ENCODE data around the gene OVCH1.
"Not testable (repeated sequence)": the region's sequence is repeated elsewhere in the genome, so short reads cannot be mapped to it uniquely, and the experiment has no call there.

The OVCH1 gene

GRCh38 chr12:29403991-29404390 lies 93.5 kb downstream of the OVCH1 start:
- Histone ChIP-seq H3K27me3 (ENCODE audit: low read depth, low read length) (no peaks in the 10 kb centered on the region), H3K9me3 (ENCODE audit: control insufficient read depth in 1 of 2, low read length in 2 of 2) (no peaks in the 10 kb centered on the region), H3K4me1 (ENCODE audit: control insufficient read depth in 1 of 2, insufficient read depth in 2 of 2, low read length in 2 of 2) (no peaks in the 10 kb centered on the region), H3K27ac (ENCODE audit: low read length) (no peak overlapping the region), H3K4me3 (ENCODE audit: low read depth in 1 of 2, low read length in 2 of 2) (no peak overlapping the region), H3K36me3 (ENCODE audit: control insufficient read depth in 1 of 2, insufficient read depth in 2 of 2, low read length in 2 of 2) (no peaks in the 10 kb centered on the region)

- no peak overlapping the region for H3K27ac ChIP-seq (ENCODE audit: low read length)
- no peaks in the 10 kb centered on the region for H3K4me1 ChIP-seq (ENCODE audit: control insufficient read depth in 1 of 2, insufficient read depth in 2 of 2, low read length in 2 of 2)
- no peak overlapping the region for H3K4me3 ChIP-seq (ENCODE audit: low read depth in 1 of 2, low read length in 2 of 2)
- H3K36me3 ChIP-seq (ENCODE audit: control insufficient read depth in 1 of 2, insufficient read depth in 2 of 2, low read length in 2 of 2): no peaks in the 10 kb centered on the region
- H3K27me3 ChIP-seq (ENCODE audit: low read depth, low read length): no peaks in the 10 kb centered on the region
- H3K9me3 ChIP-seq (ENCODE audit: control insufficient read depth in 1 of 2, low read length in 2 of 2): no peaks in the 10 kb centered on the region
Measured at GRCh38 chr12:29402437-29402836, 95.0 kb downstream of the OVCH1 start.

GRCh38 chr12:29398495-29398894 lies 99.0 kb downstream of the OVCH1 start:
- Histone ChIP-seq H3K4me3 (ENCODE audit: low read depth in 1 of 2, low read length in 2 of 2) (no peak overlapping the region), H3K27ac (ENCODE audit: low read length) (no peak overlapping the region), H3K4me1 (ENCODE audit: control insufficient read depth in 1 of 2, insufficient read depth in 2 of 2, low read length in 2 of 2) (no peaks in the 10 kb centered on the region), H3K27me3 (ENCODE audit: low read depth, low read length) (no peaks in the 10 kb centered on the region), H3K9me3 (ENCODE audit: control insufficient read depth in 1 of 2, low read length in 2 of 2) (no peaks in the 10 kb centered on the region), H3K36me3 (ENCODE audit: control insufficient read depth in 1 of 2, insufficient read depth in 2 of 2, low read length in 2 of 2) (no peaks in the 10 kb centered on the region)

GRCh38 chr12:29396774-29397173 lies 100.7 kb downstream of the OVCH1 start:
- Histone ChIP-seq H3K27me3 (ENCODE audit: low read depth, low read length) (no peaks in the 10 kb centered on the region), H3K4me1 (ENCODE audit: control insufficient read depth in 1 of 2, insufficient read depth in 2 of 2, low read length in 2 of 2) (no peaks in the 10 kb centered on the region), H3K27ac (ENCODE audit: low read length) (no peak overlapping the region), H3K9me3 (ENCODE audit: control insufficient read depth in 1 of 2, low read length in 2 of 2) (no peaks in the 10 kb centered on the region), H3K36me3 (ENCODE audit: control insufficient read depth in 1 of 2, insufficient read depth in 2 of 2, low read length in 2 of 2) (no peaks in the 10 kb centered on the region), H3K4me3 (ENCODE audit: low read depth in 1 of 2, low read length in 2 of 2) (no peak overlapping the region)

- no peaks in the 10 kb centered on the region for H3K4me1 ChIP-seq (ENCODE audit: control insufficient read depth in 1 of 2, insufficient read depth in 2 of 2, low read length in 2 of 2)
- no peaks in the 10 kb centered on the region for H3K36me3 ChIP-seq (ENCODE audit: control insufficient read depth in 1 of 2, insufficient read depth in 2 of 2, low read length in 2 of 2)
- H3K4me3 ChIP-seq (ENCODE audit: low read depth in 1 of 2, low read length in 2 of 2): no peak overlapping the region
- no peaks in the 10 kb centered on the region for H3K27me3 ChIP-seq (ENCODE audit: low read depth, low read length)
- no peaks in the 10 kb centered on the region for H3K9me3 ChIP-seq (ENCODE audit: control insufficient read depth in 1 of 2, low read length in 2 of 2)
- H3K27ac ChIP-seq (ENCODE audit: low read length): no peak overlapping the region
Measured at GRCh38 chr12:29395356-29395755, 102.1 kb downstream of the OVCH1 start.

GRCh38 chr12:29390419-29390818 lies 107.1 kb downstream of the OVCH1 start:
- not testable (repeated sequence) for H3K27ac ChIP-seq (ENCODE audit: low read length); H3K4me3 ChIP-seq (ENCODE audit: low read depth in 1 of 2, low read length in 2 of 2); H3K4me1 ChIP-seq (ENCODE audit: control insufficient read depth in 1 of 2, insufficient read depth in 2 of 2, low read length in 2 of 2); H3K9me3 ChIP-seq (ENCODE audit: control insufficient read depth in 1 of 2, low read length in 2 of 2); H3K36me3 ChIP-seq (ENCODE audit: control insufficient read depth in 1 of 2, insufficient read depth in 2 of 2, low read length in 2 of 2); H3K27me3 ChIP-seq (ENCODE audit: low read depth, low read length)

GRCh38 chr12:29389295-29389919 lies 108.1 kb downstream of the OVCH1 start:
- Histone ChIP-seq H3K27ac (ENCODE audit: low read length) (no peak overlapping the region), H3K4me1 (ENCODE audit: control insufficient read depth in 1 of 2, insufficient read depth in 2 of 2, low read length in 2 of 2) (no peaks in the 10 kb centered on the region), H3K4me3 (ENCODE audit: low read depth in 1 of 2, low read length in 2 of 2) (no peak overlapping the region), H3K27me3 (ENCODE audit: low read depth, low read length) (no peaks in the 10 kb centered on the region), H3K36me3 (ENCODE audit: control insufficient read depth in 1 of 2, insufficient read depth in 2 of 2, low read length in 2 of 2) (no peaks in the 10 kb centered on the region), H3K9me3 (ENCODE audit: control insufficient read depth in 1 of 2, low read length in 2 of 2) (no peaks in the 10 kb centered on the region)

- H3K27me3 ChIP-seq (ENCODE audit: low read depth, low read length); H3K4me3 ChIP-seq (ENCODE audit: low read depth in 1 of 2, low read length in 2 of 2); H3K27ac ChIP-seq (ENCODE audit: low read length); H3K36me3 ChIP-seq (ENCODE audit: control insufficient read depth in 1 of 2, insufficient read depth in 2 of 2, low read length in 2 of 2); H3K9me3 ChIP-seq (ENCODE audit: control insufficient read depth in 1 of 2, low read length in 2 of 2); H3K4me1 ChIP-seq (ENCODE audit: control insufficient read depth in 1 of 2, insufficient read depth in 2 of 2, low read length in 2 of 2): not testable (repeated sequence)
Measured at GRCh38 chr12:29386084-29386680, 111.3 kb downstream of the OVCH1 start.

- H3K27ac ChIP-seq (ENCODE audit: low read length); H3K36me3 ChIP-seq (ENCODE audit: control insufficient read depth in 1 of 2, insufficient read depth in 2 of 2, low read length in 2 of 2); H3K9me3 ChIP-seq (ENCODE audit: control insufficient read depth in 1 of 2, low read length in 2 of 2); H3K4me1 ChIP-seq (ENCODE audit: control insufficient read depth in 1 of 2, insufficient read depth in 2 of 2, low read length in 2 of 2); H3K27me3 ChIP-seq (ENCODE audit: low read depth, low read length); H3K4me3 ChIP-seq (ENCODE audit: low read depth in 1 of 2, low read length in 2 of 2): not testable (repeated sequence)
Measured at GRCh38 chr12:29385194-29385593, 112.3 kb downstream of the OVCH1 start.

- H3K36me3 ChIP-seq (ENCODE audit: control insufficient read depth in 1 of 2, insufficient read depth in 2 of 2, low read length in 2 of 2): no peaks in the 10 kb centered on the region
- H3K27me3 ChIP-seq (ENCODE audit: low read depth, low read length): no peaks in the 10 kb centered on the region
- no peak overlapping the region for H3K27ac ChIP-seq (ENCODE audit: low read length)
- H3K4me3 ChIP-seq (ENCODE audit: low read depth in 1 of 2, low read length in 2 of 2): no peak overlapping the region
- peaks cover 4 to 14% of the 10 kb centered on the region in 2 donors for H3K4me1 ChIP-seq (ENCODE audit: control insufficient read depth in 1 of 2, insufficient read depth in 2 of 2, low read length in 2 of 2)
- H3K9me3 ChIP-seq (ENCODE audit: control insufficient read depth in 1 of 2, low read length in 2 of 2): no peaks in the 10 kb centered on the region
Measured at GRCh38 chr12:29382251-29382650, 115.2 kb downstream of the OVCH1 start.

- Histone ChIP-seq H3K27ac (ENCODE audit: low read length) (peak within 1 kb of the TSS; percentile 98), H3K36me3 (ENCODE audit: control insufficient read depth in 1 of 2, insufficient read depth in 2 of 2, low read length in 2 of 2) (no peaks in the 10 kb centered on the region), H3K4me3 (ENCODE audit: low read depth in 1 of 2, low read length in 2 of 2) (peak within 1 kb of the TSS; percentile 89 to 100), H3K4me1 (ENCODE audit: control insufficient read depth in 1 of 2, insufficient read depth in 2 of 2, low read length in 2 of 2) (peaks cover 4 to 14% of the 10 kb centered on the region in 2 donors), H3K9me3 (ENCODE audit: control insufficient read depth in 1 of 2, low read length in 2 of 2) (no peaks in the 10 kb centered on the region), H3K27me3 (ENCODE audit: low read depth, low read length) (no peaks in the 10 kb centered on the region)
Measured at GRCh38 chr12:29380536-29381523, 116.7 kb downstream of the OVCH1 start, which contains the start of gene ERGIC2. Gene ERGIC2, minus strand, starts transcription at chr12:29381172. Its CDS starts 9,539 bp downstream, at chr12:29371633.

All from muscle layer of duodenum (tissue), 2 donors.